Stimulated activated CD8-positive, alpha-beta memory T cell treated with anti-CD3 and anti-CD28 coated beads, Interleukin-4, amount 100 ng/mL, for 1 hour (primary cell): ENCODE data around the gene KPTN.

Experiments
- DNase-seq, 2 donors: peaks; one replicate each; pipeline ENCODE4 v3.0.0-alpha.2; 2020; ENCODE audit warnings: low read depth in 2 of 2, low spot score in 1 of 2

Gene KPTN

DNA sequence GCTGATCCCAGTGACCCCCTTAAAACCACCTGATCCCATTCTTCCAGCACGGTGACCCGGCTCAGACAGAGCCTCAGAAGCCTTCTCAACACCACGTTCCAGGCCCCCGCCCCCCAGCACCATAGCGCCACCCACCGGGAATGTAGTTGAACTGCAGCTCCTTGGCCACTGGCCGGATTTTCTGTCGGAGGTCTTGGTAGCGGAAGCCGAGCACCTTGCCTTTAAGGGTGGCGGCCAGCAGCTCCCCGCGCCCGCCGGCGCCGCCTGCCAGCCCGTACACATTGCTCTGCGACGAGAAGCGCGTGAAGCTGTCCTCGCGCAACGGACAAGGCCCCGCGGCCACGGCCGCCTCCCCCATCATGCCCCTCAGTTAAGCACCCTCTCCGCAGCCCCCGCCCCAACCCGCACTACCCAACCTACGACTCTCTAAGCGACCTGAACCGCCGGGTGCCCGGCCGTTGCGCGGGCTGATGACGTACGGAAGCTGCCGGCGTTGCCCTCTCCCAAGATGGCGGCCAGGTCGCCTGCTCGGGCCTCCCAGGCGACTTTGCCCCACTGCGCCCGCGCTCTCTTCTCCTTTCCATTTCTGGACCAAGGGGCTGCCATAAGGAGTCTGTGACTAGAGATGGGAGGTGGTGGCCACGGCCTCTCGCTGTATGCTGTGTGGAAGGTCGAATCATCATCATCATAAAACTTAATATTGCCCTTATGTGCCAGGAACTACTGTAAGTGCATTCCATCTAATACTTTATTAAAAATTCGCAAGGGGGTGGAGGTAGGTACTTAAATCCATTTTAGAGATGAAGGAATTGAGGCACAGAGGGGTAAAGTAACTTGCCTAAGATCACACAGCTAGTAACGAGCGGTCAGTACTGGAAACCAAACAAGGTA is at the start of gene KPTN:
TSS of gene KPTN (minus strand) at position 420 of the 891 bp plus-strand sequence. CDS start at position 361, 59 bp downstream.
- peak; percentile 73 to 74 for DNase-seq

GRCh38 chr19:47531640-47532387 is 47.8 kb upstream of the KPTN start:
- DNase-seq = no peak

GRCh38 chr19:47529018-47529742 is 45.2 kb upstream of the KPTN start:
- no peak for DNase-seq

DNA sequence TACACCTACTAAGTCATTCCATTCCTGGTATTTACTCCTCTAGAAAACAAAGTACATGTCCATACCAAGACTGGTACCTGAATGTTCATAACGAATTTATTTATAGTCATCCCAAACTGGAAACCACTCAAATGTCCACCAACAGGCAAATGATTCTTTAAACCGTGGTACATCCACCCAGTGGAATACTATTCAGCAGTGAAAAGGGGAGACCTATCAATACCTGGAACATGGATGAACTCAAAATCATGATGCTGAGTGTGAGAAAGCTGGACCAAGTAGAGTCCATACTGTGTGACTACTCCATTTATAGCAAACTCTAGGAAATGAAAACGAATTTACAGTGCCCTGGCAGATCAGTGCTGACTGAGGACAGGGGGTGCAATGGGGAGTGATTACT is 42.8 kb upstream of the KPTN start:
- no peak for DNase-seq

DNA sequence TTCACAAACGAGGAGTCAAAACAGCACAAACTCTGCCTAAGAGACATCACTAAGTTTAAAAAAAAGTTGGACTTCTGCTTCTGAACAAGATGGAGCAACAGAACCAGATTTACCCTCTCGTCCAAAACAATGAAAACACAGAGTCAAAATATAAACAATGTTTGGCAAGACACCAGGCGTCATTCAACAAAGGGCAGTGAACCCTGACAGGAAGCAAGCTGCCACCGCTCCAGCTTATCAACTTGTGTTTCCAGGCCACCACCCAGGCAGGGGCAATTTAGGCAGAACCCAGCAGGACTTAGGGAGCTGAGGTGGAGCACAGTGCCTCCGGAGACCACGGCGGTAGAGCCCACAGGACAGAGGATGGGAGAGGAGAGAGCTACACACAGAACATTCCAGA is 39.5 kb upstream of the KPTN start:
- no peak for DNase-seq

DNA sequence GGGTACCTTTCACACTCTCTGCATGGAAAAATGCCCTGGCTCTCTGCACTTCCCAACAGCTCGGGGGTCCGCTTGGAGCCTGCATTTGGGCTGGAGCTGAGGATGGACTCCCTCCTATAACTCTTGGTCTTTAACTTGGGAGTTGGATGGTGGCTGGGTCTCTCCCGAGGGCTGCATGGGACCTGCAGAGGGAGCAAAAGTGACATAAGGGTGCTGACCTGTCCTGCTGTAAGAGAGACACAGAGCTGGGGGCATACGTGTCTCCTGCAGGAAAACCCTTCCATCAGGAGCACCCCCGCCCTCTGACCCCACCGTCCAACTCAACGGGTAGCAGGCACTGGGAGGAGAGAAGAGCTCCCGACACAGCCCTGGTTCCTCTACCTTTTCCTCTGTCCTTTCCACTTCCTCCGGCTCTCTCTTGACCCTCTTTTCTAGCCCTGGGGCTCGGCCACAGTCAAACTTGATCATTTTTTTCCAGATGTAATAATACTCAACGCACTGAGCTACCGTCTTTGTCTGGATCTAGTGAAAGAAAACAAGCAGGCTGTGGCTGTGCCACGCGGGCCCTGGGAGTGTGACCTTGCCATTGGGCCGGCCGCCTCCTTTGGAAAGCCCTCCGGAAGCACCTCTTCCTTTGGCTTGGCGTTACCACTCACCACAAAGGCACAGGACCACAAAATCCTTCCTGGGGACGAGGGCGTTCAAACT is 37.6 kb upstream of the KPTN start:
- DNase-seq = no peak

- no peak for DNase-seq
Measured at GRCh38 chr19:47520839-47521238, 36.8 kb upstream of the KPTN start.

- no peak for DNase-seq
Measured at GRCh38 chr19:47520343-47520806, 36.4 kb upstream of the KPTN start.

- DNase-seq = no peak
Measured at GRCh38 chr19:47518854-47519253, 34.8 kb upstream of the KPTN start.

DNA sequence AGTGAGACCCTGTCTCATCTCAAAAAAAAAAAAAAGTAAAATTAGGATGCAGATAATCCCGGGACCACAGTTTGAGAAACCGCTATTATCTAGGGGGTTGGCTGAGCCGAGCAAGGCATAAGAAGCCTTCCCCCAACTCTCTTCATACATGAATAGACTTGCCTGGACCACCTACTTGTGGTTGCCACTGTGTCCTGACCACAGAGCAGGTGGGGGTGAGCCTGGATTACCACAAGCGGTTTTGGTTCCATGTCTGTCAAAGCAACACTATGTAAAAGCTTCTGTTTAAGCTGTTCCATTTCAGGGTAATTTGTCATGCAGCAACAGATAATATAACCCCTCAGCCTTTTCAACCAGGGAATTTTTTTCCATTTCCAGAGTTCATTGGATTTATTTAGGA is 34.1 kb upstream of the KPTN start:
- peak in 1 of 2 donors; percentile 21 for DNase-seq

- peak; percentile 100 for DNase-seq
Measured at GRCh38 chr19:47514869-47515588, 31.0 kb upstream of the KPTN start, which contains the start of gene NAPA. NAPA (minus strand) TSS chr19:47515063; CDS start chr19:47514940, 123 bp downstream.

DNA sequence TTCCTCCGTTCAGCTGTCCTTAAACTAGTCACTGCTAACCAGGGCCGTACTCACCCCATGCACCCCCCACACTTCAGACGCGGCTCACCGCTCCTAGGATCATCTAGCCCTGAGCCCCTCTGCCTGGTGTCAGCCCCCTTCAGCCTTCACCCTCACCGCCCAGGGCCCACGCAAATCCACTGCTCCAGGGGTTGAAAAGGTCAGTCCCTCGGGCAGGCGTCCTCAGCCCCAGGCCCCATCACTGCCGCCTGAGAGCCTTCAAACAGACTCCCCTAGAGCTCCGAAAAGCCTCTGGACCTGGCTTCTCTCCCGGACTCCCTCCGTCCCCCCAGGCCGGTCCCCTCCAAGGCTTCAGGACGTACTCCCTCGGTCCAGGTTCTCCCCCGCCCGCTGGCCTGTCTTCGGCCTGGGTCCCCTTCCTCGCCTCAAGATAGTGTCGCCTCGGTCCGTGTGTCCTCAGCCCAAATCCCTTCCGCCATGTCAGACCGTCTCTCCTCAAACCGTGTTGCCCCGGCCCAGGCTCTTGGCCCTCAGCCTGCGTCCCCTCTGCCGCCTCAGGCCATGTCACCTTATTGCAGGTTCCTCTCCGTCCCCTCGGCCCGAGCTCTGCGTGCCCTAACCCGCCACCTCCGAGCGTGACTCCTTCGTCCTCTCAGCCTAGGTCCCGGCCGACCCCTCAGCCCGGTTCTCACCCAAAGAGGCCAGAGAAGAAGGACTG is 30.3 kb upstream of the KPTN start:
- no peak for DNase-seq

GRCh38 chr19:47512948-47513319 is 28.9 kb upstream of the KPTN start:
- DNase-seq = no peak

- DNase-seq = no peak
Measured at GRCh38 chr19:47512183-47512947, 28.3 kb upstream of the KPTN start.

DNA sequence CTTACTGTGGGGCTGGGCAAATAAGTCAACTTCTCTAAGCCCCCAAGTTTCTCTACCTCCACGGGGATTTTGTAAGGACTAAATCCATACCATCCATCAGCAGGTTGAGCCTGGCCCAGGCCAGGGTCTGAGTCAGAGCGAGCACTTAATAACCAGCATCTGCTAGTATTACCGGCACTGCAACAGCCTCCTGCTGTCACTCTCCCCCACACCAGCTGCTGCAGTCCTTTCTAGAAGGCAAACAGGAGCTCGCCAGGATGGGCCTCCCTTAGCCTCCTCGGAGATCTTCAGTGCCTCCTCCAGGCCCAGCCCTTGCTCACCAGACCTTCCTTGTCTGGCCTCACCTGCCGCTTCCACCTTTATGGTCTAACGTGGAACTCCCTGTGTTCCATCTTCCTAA is 27.7 kb upstream of the KPTN start:
- no peak for DNase-seq

DNA sequence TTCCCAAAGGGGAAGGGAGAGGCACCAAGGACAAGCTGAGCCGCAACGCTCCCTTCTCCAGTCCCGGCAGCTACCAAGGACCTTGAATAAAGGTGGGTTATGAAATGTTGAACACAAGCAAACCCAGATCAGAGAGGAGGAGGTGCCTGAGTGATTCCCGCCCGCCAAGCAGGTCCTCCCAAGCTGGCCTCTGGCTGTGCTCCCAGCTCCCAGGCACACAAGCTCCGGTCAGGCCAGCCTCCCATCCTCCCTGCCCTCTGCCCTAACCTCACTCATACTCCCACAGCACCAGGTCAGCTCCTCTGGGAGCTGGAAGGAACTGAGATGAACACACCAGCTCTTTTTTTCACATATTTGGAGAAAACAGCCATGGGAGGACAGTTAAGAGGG is 27.1 kb upstream of the KPTN start:
- DNase-seq = no peak

- no peak for DNase-seq
Measured at GRCh38 chr19:47510516-47511127, 26.6 kb upstream of the KPTN start.

GRCh38 chr19:47509973-47510372 is 26.0 kb upstream of the KPTN start:
- no peak for DNase-seq
